ENCODE data around the gene NEAT1.

The NEAT1 gene

GRCh38 chr11:65425105-65425970, 2.7 kb downstream of the NEAT1 start:
- H3K4me3 ChIP-seq (ENCODE audit: low read depth, low read length), result peak overlapping the region; percentile 94
- TF ChIP-seq CTCF (IDR thresholded peaks at IDR 0.05; ENCODE audit: borderline replicate concordance, insufficient read depth, low read depth, low read length), result no peak

- peak overlapping the region; percentile 94 for H3K4me3 ChIP-seq (ENCODE audit: low read depth, low read length)
- no peak for TF ChIP-seq CTCF (IDR thresholded peaks at IDR 0.05; ENCODE audit: borderline replicate concordance, insufficient read depth, low read depth, low read length)
These were observed 3.6 kb downstream of the NEAT1 start for GRCh38 chr11:65425971-65426838.

GRCh38 chr11:65426839-65427690, 4.5 kb downstream of the NEAT1 start:
- H3K4me3 ChIP-seq (ENCODE audit: low read depth, low read length), result peak overlapping the region; percentile 46
- TF ChIP-seq CTCF (IDR thresholded peaks at IDR 0.05; ENCODE audit: borderline replicate concordance, insufficient read depth, low read depth, low read length), result no peak

- no peak for TF ChIP-seq CTCF (IDR thresholded peaks at IDR 0.05; ENCODE audit: borderline replicate concordance, insufficient read depth, low read depth, low read length)
- H3K4me3 ChIP-seq (ENCODE audit: low read depth, low read length), result peak overlapping the region; percentile 46
These were observed 5.3 kb downstream of the NEAT1 start for GRCh38 chr11:65427691-65428577.

- no peak for TF ChIP-seq CTCF (IDR thresholded peaks at IDR 0.05; ENCODE audit: borderline replicate concordance, insufficient read depth, low read depth, low read length)
- H3K4me3 ChIP-seq (ENCODE audit: low read depth, low read length), result peak overlapping the region; percentile 43
These were observed 6.0 kb downstream of the NEAT1 start for GRCh38 chr11:65428578-65429067.

Measured in GM12875 (cell line).